Activated CD8-positive, alpha-beta memory T cell treated with anti-CD3 and anti-CD28 coated beads, Interleukin-2, amount 50 U/mL, for 48 hours (primary cell): ENCODE data around the gene CACNA2D2.
"Not testable (repeated sequence)": the region's sequence is repeated elsewhere in the genome, so short reads cannot be mapped to it uniquely, and the experiment has no call there.

Experiments used
- DNase-seq: peaks from one replicate; pipeline ENCODE4 v3.0.0-alpha.2; 2020

CACNA2D2 gene

DNA sequence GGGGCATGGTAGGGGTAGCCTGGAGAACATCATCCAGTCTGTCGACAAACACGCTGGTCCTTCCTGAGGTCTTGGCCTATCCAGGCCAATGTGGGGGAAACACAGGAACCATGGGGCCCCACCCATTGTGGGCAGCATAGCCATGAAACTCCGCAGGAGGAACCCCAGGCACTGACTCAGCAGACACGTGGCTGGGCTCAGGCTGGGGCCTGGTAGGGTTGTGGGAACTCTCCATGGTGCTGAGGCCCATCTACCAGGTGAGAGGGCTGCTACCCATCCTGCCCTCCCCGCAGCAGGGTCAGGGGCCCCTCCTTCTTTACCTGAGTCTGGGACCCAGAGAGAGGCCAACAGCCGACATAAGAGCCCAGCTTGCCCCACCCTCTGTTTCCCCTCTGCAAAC lies 22.6 kb upstream of the CACNA2D2 start:
- DNase-seq: peak; percentile 87

DNA sequence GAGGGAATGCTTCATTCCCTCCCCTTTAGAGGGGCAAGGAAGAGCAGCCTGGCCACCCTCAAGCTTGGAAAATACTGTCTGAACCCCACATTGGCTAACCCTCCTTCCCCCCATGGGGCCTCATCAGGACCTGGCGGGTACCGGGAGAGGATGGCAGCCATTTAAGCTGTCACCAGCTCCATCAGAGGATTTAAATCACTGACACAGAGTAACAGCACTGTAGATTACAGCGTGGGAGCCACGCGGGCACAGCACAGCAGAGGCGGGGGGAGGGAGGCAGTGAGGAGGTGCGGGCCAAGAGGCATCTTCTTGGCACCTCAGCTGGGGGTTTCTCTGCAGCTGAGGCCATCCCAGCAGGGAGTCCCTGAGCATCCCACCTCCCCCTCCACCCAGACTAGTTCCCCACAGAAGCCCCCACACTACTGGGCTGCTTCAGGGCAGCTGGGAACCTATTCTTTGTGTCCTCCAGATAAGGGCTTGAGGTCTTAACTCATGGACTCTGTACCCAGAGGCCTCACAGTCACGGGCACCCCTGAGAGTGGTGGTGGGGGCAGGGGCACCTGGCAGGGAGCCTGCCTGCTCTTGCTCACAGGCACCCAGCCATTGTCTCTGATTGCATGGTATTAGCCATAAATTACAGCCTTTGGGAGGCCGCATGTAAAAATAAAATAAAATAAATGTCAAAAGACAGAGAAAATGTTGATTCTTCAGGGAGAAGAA lies 21.9 kb upstream of the CACNA2D2 start:
- no peak for DNase-seq

DNA sequence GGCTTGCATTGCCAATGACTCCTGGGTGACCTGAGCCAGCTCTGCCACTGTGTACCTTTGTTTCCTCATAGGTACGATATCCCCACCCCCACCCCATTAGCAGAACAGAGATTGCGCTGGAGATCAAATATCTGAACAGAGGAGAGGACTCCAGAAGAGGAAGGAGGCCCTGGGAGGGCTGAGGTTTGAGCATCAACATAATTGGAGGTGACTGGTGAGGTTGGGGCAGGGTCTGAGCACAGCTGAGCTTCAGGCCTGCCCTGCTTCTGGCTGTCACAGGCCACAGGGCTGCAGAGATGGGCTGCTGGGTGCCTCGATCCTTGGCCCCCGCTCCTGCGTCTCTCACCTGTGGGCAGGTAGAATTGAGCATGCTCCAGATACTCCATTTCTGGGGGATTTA lies 21.3 kb upstream of the CACNA2D2 start:
- no peak for DNase-seq

DNA sequence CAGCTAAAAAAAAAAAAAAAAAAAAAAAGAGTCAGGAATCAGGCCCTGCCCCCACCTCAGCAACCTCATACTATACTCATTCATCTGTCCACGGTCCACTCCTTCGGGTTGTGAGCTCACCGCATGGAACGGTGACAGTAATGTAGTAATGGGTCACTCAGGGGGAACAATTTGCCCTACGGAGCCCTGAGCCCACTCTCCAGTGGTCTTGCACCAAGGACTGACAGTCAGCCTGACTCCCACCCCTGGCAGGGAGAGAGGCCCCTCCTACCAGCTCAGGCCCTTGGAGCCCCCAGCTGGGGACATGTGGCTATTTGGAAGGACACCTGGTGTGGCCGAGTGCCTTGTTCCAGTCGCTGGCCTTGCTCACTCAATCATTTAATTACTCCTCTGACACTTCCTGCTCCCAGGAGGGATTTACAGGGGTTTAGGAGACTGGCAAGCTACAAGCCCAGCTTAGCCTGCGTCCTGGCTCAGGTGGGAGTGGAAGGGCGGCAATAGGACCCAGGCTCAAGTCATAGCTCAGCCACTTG lies 19.9 kb upstream of the CACNA2D2 start:
- DNase-seq: no peak

DNA sequence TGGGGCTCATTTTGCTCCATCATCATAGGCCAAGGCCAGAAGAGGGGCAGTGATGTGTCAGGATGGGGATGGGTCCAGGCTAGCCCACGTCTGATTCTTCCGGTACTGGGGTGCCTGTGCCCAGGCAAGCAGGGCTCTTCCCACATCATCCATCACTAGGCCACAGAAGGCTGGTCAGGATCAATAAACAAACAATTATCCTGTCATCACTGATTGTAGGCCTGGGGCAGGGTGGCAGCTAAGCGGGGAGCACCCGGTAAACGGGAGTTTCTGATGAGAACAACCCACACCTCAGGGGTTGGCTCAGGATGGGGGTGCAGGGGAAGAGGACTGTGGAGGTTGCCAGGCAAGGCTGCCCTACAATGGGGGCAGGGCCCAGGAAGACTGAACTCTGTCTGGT lies 18.1 kb upstream of the CACNA2D2 start:
- no peak for DNase-seq

DNA sequence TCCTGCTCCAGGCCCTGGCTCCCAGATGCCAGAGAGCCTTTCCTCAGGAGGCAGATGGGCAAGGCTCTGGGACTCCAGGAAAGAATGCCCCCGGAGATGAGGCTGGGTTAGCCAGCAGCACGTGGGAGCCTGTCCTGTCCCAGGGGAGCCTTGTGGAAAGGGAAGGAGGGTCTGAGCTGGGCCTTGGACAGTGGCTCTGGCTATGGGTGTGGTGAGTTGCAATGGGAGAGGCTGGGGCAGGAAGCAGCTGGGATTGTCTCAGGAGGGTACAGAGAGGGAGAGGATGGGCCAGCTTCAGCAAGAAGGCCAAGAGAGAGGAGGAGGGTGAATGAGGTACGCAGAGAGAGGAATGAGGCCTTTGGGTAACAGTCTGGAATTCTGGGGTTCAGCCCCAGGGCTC lies 17.4 kb upstream of the CACNA2D2 start:
- DNase-seq: no peak

DNA sequence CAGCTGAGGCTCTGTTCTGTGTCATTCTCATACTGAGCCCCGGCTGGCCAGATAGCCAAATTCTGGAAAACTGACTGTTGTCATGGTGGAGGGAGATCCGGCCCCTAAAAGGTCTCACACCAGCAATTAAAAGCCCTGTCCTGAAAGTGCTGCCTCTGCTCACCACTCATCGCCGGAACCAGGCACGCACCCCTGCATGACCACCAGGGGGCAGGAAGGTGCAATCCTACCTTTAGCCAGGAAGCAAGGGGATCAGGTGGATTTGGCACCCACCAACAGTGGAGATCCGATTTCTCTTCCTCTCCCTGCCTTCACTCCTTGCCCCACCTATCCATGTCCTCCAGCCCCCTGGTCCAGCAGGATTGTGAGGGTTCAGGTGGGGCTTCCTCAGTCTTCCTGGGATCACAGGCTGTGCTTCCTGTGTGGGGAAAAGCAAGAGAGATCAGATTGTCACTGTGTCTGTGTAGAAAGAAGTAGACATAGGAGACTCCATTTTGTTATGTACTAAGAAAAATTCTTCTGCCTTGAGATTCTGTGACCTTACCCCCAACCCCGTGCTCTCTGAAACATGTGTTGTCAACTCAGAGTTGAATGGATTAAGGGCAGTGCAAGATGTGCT lies 16.1 kb upstream of the CACNA2D2 start:
- peak; percentile 88 for DNase-seq

DNA sequence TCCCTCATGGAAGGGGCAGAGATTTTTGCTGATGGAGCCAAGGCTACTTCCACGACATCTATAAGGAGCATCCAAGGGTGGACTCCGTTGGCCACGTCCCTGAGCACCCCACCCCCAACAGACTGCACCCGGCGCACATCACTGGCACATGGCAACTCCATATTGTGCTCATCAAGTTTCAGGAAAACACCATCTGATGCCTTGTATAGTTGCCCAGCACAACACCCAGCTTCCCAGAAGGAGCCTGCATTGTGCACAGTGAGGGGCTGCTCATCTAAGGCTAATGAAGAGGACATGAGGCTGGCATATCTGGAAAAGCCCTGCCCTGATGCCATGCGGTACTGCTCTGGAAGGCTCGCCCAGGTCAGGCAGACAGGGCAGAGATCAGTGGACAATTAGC lies 15.0 kb upstream of the CACNA2D2 start:
- no peak for DNase-seq

DNA sequence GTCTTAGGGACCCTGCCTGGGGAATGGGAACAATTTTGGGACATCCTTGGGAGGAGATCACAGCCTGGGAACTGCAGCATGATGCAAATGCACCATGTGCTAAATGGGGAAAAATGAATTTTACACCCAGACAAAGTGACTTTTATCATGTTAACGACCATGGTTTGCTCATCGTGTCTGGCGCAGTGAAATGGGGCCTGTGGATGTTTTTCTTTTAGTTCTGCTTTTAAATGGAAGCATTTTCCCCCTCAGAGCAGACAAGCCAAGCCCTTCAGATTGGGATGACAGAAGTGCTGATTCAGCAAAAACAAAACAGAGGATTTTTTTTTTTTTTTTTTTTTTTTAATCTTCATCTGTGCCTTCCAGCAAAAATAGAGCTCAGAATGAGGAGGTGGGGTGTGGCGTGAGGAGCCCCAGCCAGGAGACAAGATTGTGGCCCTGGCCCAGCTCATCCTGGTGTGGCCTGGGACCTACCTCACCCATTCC lies 14.3 kb upstream of the CACNA2D2 start:
- DNase-seq: no peak

DNA sequence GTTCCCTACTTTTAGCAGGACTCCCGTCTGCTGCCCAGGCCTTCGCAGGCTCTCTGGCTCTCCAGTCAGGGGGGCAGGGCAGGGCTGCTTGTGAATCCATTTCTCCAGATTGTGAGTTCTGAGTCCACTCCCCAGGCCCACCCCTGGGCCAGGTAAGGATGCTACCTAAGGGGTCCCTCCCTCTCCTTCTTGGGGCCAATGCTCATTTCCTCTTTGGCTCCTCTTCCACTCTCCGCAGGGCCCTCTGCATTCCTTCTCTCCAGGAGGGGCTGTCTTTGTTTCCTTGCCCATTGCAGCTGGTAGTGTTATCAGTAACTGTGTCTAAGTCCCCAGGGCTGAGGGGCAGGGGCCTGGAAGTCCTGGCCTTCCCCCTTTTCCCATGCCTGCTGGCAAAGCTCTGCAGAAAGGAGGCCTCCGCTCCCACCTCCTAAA lies 13.0 kb upstream of the CACNA2D2 start:
- DNase-seq: no peak

DNA sequence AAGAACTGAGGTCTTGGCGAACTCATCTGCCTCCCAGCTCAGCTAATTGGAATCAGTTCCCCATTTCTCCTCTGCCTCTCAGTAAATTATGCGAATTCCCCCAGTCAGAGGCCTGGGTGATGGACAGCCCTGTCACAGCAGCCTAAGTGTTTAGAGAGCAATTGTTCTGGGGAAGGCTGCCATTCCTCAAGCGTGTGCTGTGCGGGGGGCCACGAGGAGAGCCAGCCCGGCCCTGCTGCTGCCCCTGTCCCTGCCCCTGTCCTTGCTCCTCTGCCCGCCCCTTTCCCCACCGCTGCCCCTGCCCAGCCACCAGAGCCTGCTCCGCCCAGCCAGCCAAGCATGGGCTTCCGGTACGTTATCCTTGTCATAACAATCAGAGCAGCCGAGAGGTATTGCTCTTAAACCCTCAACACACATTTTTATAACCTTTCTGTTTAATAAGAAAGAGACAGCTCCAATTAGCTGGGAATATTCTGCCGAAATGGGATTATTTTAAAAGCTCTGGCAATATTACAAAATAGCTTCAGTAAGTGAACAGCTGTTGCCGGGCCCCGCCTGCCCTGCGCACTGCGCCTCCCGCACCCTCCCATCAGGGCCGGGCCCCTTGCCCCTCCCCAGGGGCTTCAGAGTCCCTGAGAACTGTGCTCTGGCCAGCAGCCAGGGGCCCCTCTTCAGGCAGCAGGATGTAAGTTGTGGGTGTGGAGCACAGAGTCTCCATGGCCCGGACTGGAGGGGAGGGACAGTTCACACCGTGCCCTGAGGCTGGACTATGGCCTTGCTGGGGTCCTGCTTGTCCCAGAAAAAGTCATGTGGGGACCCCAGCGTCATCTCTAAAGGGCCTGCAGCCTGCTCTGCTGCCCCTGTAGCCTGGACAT lies 12.4 kb upstream of the CACNA2D2 start:
- DNase-seq: no peak

DNA sequence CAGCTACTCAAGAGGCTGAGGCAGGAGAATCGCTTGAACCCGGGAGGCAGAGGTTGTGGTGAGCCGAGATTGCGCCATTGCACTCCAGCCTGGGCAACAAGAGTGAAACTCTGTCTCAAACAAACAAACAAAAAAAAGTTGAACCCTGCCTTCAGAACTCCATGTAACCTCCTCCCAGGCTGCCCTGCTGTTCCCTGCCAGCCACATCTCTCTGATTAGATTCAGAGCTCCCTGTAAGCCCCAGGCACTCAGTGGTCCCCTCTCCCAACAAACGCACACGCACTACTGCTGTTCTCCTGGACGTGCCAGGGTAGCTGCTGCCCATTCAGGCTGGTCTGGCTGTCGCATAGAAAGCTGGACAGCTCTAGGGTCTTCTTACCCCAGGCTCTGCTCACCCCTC lies 9.5 kb upstream of the CACNA2D2 start:
- not testable (repeated sequence) for DNase-seq

DNA sequence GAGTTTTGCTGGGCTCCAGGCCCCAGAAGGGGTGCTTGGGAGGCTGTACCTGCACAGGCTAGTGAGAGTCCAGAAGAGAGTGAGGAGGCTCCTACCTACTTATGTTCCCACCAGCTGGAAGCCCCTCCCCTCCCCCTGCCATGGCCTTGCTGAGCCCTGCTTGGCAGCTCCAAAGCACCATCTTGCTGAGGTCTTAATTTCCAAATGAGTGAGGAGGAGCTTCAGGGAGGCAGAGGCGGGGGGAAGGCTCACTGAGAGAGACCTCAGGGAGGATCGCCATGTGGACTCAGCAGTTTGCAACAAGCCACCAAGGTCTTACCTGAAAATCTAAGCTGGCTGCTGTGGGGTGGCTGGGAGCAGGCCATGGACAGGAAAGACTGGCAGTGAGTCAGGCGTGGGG lies 8.7 kb upstream of the CACNA2D2 start:
- no peak for DNase-seq

DNA sequence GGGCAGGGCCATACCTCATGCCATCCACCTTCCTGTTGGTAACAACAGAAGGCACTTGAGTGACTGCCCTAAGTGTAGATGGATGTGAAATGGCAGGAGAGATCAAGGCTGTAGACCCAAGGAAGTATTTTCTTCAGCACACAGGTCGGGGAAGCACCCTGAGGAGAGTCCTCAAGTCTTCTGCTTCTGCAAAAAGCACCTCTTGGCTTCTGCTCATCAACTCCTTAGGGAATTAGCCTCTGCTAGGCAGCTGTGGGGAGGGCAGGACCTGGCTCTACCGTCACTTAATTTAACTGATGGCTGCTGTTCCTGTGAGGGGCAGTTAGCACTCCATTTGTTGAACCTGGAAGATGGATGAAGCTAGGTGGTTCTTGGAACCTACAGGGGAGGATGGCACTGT lies 6.9 kb upstream of the CACNA2D2 start:
- no peak for DNase-seq

DNA sequence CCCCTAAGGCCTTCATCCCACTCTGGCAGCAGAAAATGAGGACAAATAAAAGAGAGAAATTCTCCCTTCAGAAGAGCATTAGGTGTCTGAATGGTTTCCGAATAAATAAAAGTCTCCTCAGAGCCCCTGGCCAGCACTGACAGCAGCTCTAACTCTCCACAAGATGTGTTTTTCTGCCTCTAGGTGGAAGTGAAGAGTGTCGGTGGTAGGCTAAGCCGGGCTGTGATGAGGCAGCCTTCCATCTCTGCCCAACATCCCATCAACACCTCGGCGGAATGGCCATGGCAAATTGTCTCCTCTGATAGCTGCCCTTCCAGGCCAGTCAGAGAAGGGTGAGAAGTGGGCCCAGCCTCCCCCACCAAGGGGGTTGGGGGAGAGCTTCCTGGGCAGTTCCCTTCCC lies 6.3 kb upstream of the CACNA2D2 start:
- DNase-seq: no peak

DNA sequence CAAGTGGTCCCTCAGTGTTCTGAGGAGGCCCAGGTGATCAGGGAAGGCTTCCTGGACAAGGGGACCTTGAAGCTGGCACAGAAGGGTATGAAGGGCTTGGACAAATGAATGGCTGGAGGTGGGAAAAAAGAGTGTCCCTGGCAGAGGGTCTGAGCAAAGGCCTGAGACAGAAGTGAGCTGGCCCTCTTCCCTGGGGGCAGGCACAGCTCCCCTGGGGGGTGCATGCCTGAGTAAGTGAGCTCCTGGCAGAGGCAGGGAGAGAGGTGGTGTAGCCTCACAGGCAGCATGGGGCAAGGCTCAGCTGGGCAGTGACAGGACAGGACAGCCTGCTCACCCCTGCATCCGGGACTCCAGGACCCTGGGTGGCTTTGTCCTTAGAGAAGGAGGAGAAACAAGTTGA lies 5.4 kb upstream of the CACNA2D2 start:
- DNase-seq: no peak

DNA sequence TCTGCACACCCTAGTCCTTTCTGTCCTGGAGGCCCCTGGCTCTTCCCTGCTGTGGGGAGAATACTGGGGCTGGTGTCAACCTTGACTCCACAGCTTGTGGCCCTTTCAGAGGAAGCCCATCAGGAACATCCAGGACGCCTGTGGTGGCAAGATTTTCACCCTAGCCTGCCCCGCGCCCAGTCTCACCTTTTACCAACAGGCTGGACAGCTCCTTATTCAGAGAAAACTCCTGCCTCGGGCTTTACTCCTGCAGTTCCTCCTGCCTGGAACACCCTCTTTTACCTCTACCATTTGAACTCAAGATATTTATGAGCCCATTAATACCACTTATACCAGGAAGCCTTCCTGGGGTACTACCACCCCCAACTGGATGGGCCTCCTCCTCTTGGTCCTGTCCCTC lies 2.7 kb upstream of the CACNA2D2 start:
- no peak for DNase-seq

DNA sequence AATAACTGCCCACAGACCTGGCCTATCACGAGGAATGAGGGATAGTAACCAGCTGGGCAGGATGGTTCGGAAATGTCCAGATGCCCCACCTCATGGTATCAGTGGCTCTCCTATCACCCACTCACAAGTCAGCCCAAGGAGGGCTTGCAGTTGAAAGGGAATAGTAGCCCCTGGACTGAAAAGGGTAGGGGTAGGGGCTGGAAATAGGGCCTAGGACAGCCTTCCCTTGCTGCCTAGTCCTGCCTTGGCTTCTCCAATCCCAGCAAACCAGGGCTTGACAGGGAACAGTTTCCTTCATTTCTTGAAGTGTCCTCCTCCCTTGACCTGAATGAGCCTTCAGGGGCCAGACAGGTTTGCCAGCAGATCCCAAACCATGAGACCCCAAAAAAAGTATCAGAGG lies 1.2 kb upstream of the CACNA2D2 start:
- DNase-seq: no peak

DNA sequence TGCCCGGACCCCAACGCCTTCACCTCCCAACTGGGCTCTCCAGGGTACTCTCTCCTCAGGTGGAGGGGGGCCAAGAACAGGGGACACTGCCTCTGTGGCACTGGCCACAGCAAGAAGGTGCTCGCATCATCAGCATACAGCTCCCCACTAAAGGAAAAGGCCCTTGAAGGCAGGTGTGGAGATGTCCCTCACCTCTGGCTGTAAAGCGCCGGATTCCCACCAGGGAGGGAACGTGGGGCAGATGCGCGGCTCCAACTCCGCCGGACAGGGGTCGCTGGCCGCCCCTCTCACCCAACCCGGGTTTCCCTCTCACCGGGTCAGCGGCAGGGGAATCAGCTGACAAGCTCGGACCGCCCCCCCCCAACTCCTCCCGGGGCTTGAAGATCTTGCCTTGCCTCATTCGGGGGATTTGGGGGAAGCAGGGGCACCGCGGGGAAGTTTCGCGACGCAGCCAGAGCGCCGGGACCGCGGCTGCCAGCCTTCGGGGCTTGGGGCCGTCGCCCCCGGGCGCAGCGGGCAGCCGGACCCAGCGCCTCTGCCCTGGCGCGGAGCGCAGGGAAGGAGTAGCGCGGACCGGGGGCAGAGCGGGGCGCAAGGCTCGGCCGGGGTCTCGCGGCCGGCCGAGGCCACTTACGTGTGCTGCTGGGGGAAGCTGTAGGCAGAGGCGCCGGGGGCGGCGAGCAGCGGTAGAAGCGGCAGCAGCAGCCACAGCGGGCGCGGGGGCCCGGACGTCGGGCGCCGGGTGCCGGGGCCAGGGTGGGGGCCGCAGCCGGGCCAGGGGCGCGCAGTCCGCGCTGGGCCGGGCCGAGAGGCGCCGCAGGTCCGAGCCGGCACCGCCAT lies 630 bp downstream of the CACNA2D2 start:
- no peak for DNase-seq

DNA sequence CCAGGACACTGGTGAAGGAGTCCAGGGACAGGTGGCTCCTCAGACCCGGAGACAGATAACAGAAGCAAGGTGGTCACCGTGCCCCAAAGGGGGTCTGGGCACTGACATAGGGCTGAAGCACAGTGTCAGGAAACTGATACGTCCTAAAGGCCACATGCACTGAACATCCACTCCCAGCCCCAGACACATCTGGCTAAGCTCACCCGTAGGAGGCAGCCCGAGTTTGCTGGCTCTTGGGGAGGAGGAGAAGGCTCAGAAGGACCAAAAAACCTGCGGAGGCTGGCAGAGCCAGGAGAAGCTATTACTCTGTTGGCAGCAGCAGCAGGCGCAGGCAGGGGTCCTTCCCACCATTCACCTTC lies 1.2 kb downstream of the CACNA2D2 start:
- DNase-seq: no peak

DNA sequence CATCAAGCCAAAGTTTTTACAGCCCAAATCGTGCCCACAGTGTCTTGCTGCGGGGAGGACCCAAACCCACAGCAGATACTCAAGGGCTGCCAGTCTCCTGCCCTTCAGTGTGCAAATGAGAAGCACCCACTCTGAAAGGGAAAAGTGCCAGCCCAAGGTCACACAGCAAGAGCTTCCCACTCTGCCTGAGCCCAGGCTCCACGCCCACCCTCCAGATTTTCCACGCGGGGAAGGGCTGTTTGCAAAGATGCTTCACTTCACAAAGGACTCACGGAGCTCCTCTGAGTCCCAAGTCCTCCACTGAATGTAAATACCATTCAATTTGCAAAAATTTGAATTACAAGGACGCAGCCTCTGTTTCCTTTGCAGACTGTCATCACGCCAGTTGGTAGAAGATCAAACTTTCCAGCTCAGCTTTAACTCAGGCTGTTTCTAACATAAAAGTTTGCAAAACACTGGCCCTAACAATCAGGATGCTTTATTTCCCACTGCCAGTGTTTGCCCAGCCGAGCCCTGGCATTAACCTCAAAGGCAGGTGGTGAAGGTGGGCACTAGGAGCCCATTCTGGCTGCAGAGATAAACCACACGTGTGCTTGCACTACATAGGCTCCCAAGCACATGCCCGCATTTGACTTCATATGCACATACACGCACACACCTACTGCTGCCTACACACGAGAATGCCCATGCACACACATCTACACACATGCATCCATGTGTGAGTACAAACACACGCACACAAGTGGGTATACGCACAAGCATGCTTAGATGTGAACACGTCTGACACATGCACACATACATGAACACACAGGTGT lies 7.6 kb downstream of the CACNA2D2 start:
- no peak for DNase-seq

DNA sequence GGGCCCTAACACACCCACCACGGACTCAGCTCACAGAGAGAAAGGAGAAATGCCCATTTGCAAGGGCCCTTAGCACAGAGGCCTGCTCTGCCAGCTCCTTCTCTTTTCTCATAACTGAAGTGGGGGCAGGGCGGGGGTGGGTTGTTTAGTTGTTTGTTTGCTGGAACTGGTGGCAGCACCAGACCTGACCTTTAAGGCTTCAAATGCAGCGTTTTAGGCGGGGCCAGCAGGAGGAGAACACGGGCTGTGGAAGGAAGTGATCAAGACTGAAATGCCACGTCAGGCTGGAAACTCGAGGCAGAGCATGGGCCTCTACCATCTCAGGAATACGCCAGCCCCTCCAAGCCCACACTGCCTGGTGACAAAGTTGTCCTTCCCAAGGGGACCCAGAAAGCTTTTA lies 9.3 kb downstream of the CACNA2D2 start:
- no peak for DNase-seq
